SK-N-SH treated with all-trans-retinoic acid at 6 μM for 48 hours (cell line): ENCODE measurements around the gene KHK.

ENCODE experiments used
- ARNTL ChIP-seq: fragments of 450-650 bp; formaldehyde crosslinking; IDR thresholded peaks from 2 replicates; pipeline ENCODE4 v1.5.0; 2020; ENCODE audit warnings: low read depth, mild to moderate bottlenecking, moderate library complexity, borderline replicate concordance
- CSRNP3 ChIP-seq: fragments of 250-450 bp; sonication (Bioruptor Pico); IDR thresholded peaks from 2 replicates; pipeline ENCODE4 v1.5.1; 2021; ENCODE audit warnings: mild to moderate bottlenecking, moderate library complexity
- PATZ1 ChIP-seq: fragments of 250-450 bp; sonication (Bioruptor Pico); IDR thresholded peaks from 2 replicates; pipeline ENCODE4 v1.8.0; 2020; ENCODE audit warnings: mild to moderate bottlenecking, moderate library complexity, borderline replicate concordance
- PPARA ChIP-seq: fragments of 250-450 bp; sonication (Bioruptor Pico); IDR thresholded peaks from 2 replicates; pipeline ENCODE4 v1.5.0; 2020; ENCODE audit warnings: mild to moderate bottlenecking, borderline replicate concordance
- RARB ChIP-seq: fragments of 250-450 bp; sonication (Bioruptor Pico); IDR thresholded peaks from 2 replicates; pipeline ENCODE4 v1.8.0; 2021; ENCODE audit warnings: mild to moderate bottlenecking, moderate library complexity
- SNAI2 ChIP-seq: fragments of 250-450 bp; sonication (Bioruptor Pico); IDR thresholded peaks from 2 replicates; pipeline ENCODE4 v1.5.0; 2020; ENCODE audit warnings: mild to moderate bottlenecking, moderate library complexity
- TCF4 ChIP-seq: fragments of 250-450 bp; sonication (Bioruptor Pico); IDR thresholded peaks from 2 replicates; pipeline ENCODE4 v1.8.0; 2021; ENCODE audit warnings: mild to moderate bottlenecking, moderate library complexity, borderline replicate concordance
- ZC3H10 ChIP-seq: fragments of 250-450 bp; sonication (Bioruptor Pico); IDR thresholded peaks from 2 replicates; pipeline ENCODE4 v1.5.1; 2021; ENCODE audit warnings: mild to moderate bottlenecking, moderate library complexity
- ZFP30 ChIP-seq: fragments of 450-650 bp; formaldehyde crosslinking; IDR thresholded peaks from 2 replicates; pipeline ENCODE4 v1.5.0; 2022; ENCODE audit warnings: mild to moderate bottlenecking, moderate library complexity
- ZNF565 ChIP-seq: fragments of 450-650 bp; formaldehyde crosslinking; conservative IDR thresholded peaks from 2 replicates; pipeline ENCODE4 v1.5.0; 2020; ENCODE audit warnings: low read depth, mild to moderate bottlenecking, moderate library complexity
- ZNF70 ChIP-seq: fragments of 450-650 bp; formaldehyde crosslinking; IDR thresholded peaks from 2 replicates; pipeline ENCODE4 v1.5.0; 2020; ENCODE audit warnings: mild to moderate bottlenecking, moderate library complexity

GRCh38 chr2:27133195-27133875 lies 46.8 kb downstream of the KHK start:
- TF ChIP-seq ARNTL (CRISPR knock-in tag) (no peak), ZFP30 (CRISPR knock-in tag) (no peak), PATZ1 (CRISPR knock-in tag) (no peak), SNAI2 (no peak), RARB (CRISPR knock-in tag) (no peak), ZNF565 (CRISPR knock-in tag) (no peak), CSRNP3 (CRISPR knock-in tag) (no peak), ZNF70 (CRISPR knock-in tag) (no peak), ZC3H10 (CRISPR knock-in tag) (no peak), TCF4 (CRISPR knock-in tag) (no peak), PPARA (CRISPR knock-in tag) (no peak)
